ENCODE measurements around the gene MT1A.
A peak's percentile ranks its signal among the peaks of the same experiment; 100 is the strongest.
"Not testable (repeated sequence)": the region's sequence is repeated elsewhere in the genome, so short reads cannot be mapped to it uniquely, and the experiment has no call there.

MT1A gene

GRCh38 chr16:56652600-56652999, 14.1 kb downstream of the MT1A start:
- no peak for DNase-seq

GRCh38 chr16:56653218-56653617, 14.8 kb downstream of the MT1A start:
- DNase-seq: no peak

- DNase-seq: peak in 27 of 56 donors; percentile 8 to 79 (median 33)
Observed at GRCh38 chr16:56657555-56658326, 19.3 kb downstream of the MT1A start, which contains the start of gene MT1F. MT1F (plus strand) TSS chr16:56657959; CDS start chr16:56658059, 100 bp downstream.

GRCh38 chr16:56658327-56658875, 19.9 kb downstream of the MT1A start:
- DNase-seq: peak in 4 of 56 donors; percentile 16 to 47 (median 28)

- peak in 4 of 56 donors; percentile 6 to 26 (median 19) for DNase-seq
Observed at GRCh38 chr16:56662357-56663354, 24.2 kb downstream of the MT1A start.

GRCh38 chr16:56664506-56664905, 26.0 kb downstream of the MT1A start:
- no peak for DNase-seq

- DNase-seq: not testable (repeated sequence)
Observed at GRCh38 chr16:56665286-56666261, 27.1 kb downstream of the MT1A start.

- DNase-seq: peak in 11 of 56 donors; percentile 9 to 52 (median 28)
Observed at GRCh38 chr16:56667581-56668571, 29.4 kb downstream of the MT1A start, which contains the start of gene MT1G. MT1G (minus strand) TSS chr16:56668065; CDS start chr16:56667993, 72 bp downstream.

GRCh38 chr16:56669005-56669839, 30.8 kb downstream of the MT1A start, which contains the start of gene MT1H:
MT1H (plus strand) TSS chr16:56669814; CDS start chr16:56669885, 71 bp downstream.
- DNase-seq: no peak

- no peak for DNase-seq
Observed at GRCh38 chr16:56669840-56670619, 31.6 kb downstream of the MT1A start.

GRCh38 chr16:56670620-56670934, 32.1 kb downstream of the MT1A start:
- DNase-seq: no peak

GRCh38 chr16:56671691-56672090, 33.2 kb downstream of the MT1A start:
- not testable (repeated sequence) for DNase-seq

GRCh38 chr16:56672171-56672570, 33.7 kb downstream of the MT1A start:
- DNase-seq: not testable (repeated sequence)

GRCh38 chr16:56672761-56673536, 34.5 kb downstream of the MT1A start:
- DNase-seq: no peak

GRCh38 chr16:56673921-56674320, 35.5 kb downstream of the MT1A start:
- peak in 5 of 56 donors; percentile 9 to 25 (median 13) for DNase-seq

GRCh38 chr16:56674570-56674969, 36.1 kb downstream of the MT1A start:
- not testable (repeated sequence) for DNase-seq

Data from amygdala (tissue), 56 donors.